A549 treated with DMSO at 1 μM for 4 hours (cell line): ENCODE data around the gene CCDC12. TPM values are rescaled to one million over a fixed set of nuclear protein-coding genes. Genes with fewer than 3 reads are reported as not detected.

Experiments used
- total RNA-seq: library from RNA; stranded (reverse); fragments of 200-300 nt; extraction: Qiagen RNA extraction; gene quantifications from 5 replicates; pipeline ENCODE4 v1.2.3, GENCODE V29; 2022; ENCODE audit warnings: low read depth

Gene CCDC12
- 46.6 to 86.7 TPM (median 52.3 TPM) in 5 replicates for total RNA-seq

GRCh38 chr3:46976326-46977190 is at the start of gene CCDC12:
CCDC12 (minus strand) TSS chr3:46976745; CDS start chr3:46976732, 13 bp downstream.

DNA sequence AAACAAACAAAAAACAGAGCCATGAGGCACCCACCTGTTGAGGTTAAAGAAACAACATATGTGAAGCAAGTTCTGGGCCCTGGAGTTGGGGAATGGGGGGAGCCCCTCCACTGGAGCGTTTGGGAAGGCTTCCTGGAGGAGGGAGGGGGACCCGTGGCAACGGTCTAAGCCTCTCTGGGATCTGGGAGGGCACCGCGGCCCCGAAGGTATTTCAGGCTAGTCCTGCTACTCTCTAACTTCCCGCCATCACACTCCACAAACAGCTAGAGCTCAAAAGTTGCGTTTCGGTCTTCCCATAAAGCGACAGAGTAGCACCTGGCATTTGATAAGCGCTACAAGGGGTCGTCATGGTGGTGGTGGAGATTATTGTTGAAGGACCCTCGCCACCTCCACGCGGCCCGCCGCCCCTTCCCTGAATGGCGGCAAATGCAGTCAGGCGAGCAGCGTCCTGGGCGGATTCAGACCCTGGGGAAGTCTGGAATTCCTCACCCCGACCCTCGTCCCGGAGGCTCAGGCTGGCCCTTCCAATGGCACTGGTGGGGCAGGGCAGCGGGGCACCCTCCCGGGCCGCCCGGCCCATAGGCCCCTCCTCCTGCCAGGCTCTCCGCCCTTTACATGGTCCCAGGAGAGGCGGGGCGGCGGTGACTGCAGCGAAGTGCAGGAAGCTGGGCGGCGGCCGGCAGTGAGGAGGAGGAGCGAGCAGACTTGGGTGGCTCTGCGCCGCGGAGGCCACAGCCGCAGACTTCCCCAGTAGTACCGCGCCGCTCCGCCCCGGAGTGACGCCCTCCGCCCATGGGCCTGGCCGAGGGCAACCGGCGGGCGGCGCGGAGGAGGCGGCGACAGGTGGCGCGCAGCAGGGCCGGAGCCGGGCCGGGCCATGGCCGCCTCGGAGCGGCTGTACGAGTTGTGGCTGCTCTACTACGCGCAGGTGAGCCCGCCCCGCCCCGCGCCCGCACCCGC is 2.7 kb upstream of the CCDC12 start, which contains the start of gene NBEAL2:
TSS of gene NBEAL2 (plus strand) at position 682 of the 960 bp plus-strand sequence. CDS start at position 878, 196 bp downstream.

DNA sequence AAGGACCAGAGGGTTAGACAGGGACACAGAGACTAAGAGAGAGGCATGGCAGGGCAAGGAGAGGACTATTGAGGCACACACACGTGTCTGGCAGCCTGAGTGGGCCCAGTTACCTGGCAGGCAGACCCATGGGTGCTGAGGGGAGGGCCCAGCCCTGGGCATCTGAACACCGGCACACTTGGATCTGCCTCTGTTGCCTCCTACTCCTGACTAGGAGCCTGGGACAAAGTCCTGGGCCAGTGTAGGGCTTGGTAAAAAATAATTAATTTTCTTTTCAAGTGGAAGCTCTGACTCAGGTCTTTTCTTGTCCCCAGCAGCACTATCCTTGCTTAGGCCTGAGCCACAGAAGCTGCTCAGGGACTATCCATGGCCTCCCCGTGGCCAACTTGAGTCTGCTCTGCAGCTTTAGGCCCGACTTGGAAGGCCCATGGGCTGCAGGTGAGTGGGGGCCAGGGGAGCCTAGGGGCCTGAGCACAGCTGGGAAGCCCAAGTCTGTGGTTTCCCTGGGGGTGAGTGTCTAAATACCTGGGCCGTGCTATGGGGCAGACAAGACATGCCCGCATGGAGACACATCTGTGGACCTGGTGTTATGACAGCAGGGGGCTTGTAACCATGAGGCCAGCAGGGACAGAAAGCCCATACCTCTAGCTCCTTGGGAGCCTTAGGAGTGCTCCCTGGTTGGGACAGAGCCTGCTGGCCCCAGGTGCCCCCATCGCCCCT is 99.0 kb downstream of the CCDC12 start, which contains the start of gene PTH1R:
TSS of gene PTH1R (plus strand) at position 316 of the 720 bp plus-strand sequence. CDS start 5,839 bp downstream, outside the sequence.

Other genes with a start within 250 kb of the CCDC12 start
- not detected in 5 replicates for gene MYL3, start 113.3 kb downstream of the CCDC12 start, total RNA-seq
- 0.18 to 0.83 TPM (median 0.45 TPM) in 4 of 5 replicates, not detected in the other for gene PTH1R, start 99.0 kb downstream of the CCDC12 start, total RNA-seq
- 35.0 to 46.9 TPM (median 41.6 TPM) in 5 replicates for gene NBEAL2, start 2.9 kb upstream of the CCDC12 start, total RNA-seq
- 17.8 to 22.1 TPM (median 21.6 TPM) in 5 replicates for gene SETD2, start 187.4 kb upstream of the CCDC12 start, total RNA-seq